Gastroesophageal sphincter (tissue), 4 donors: ENCODE data around the gene HERPUD1. TPM values are rescaled to one million over a fixed set of nuclear protein-coding genes. Genes with fewer than 3 reads are reported as not detected.
A peak's percentile ranks its signal among the peaks of the same experiment; 100 is the strongest.

Source experiments
- ATAC-seq: fragments of 150-250 bp; one replicate; pipeline ENCODE4 v1.9.1; 2016; ENCODE audit warnings: mild to moderate bottlenecking, moderate library complexity
- H3K27ac ChIP-seq, 4 donors: fragments of 200-600 bp; sonication (generic) in 3 of 4; 1 replicate in 3 of 4; 2 replicates in 1 of 4; pipeline ENCODE4 v1.5.1; 2016 to 2019
- H3K27me3 ChIP-seq: fragments of 200-600 bp; sonication (generic); one replicate; pipeline ENCODE4 v1.5.1; 2019
- H3K36me3 ChIP-seq, 2 donors: fragments of 200-600 bp; sonication (generic); one replicate each; pipeline ENCODE4 v1.5.1; 2019; ENCODE audit warnings: control low read depth in 1 of 2
- H3K4me1 ChIP-seq, 3 donors: fragments of 200-600 bp; sonication (generic); 1 replicate in 2 of 3; 2 replicates in 1 of 3; pipeline ENCODE4 v1.5.1; 2016 to 2019; ENCODE audit warnings: control low read depth in 2 of 3
- H3K4me3 ChIP-seq, 2 donors: fragments of 200-600 bp; sonication (generic); one replicate each; pipeline ENCODE4 v1.5.1; 2019; ENCODE audit warnings: mild to moderate bottlenecking in 1 of 2, moderate library complexity in 1 of 2
- H3K9me3 ChIP-seq, 3 donors: fragments of 200-600 bp; sonication (generic); one replicate each; pipeline ENCODE4 v1.5.1; 2017 to 2019; ENCODE audit warnings: control low read depth in 2 of 3
- EP300 ChIP-seq: sonication (generic); formaldehyde crosslinking; IDR thresholded peaks from one replicate; pipeline ENCODE4 v1.6.1; 2017; ENCODE audit warnings: antibody characterized with exemption, mild to moderate bottlenecking
- POLR2A ChIP-seq, 2 donors: fragments of 450-650 bp; IDR thresholded peaks; one replicate each; pipeline ENCODE4 v1.6.1; 2017; ENCODE audit warnings: antibody characterized with exemption in 2 of 2, mild to moderate bottlenecking in 2 of 2, moderate library complexity in 1 of 2
- POLR2AphosphoS5 ChIP-seq: sonication (generic); formaldehyde crosslinking; IDR thresholded peaks from one replicate; pipeline ENCODE4 v1.6.1; 2017; ENCODE audit warnings: antibody characterized with exemption
- whole genome bisulfite sequencing, 2 donors: methylation state at CpG; one replicate each; pipeline ENCODE4 v1.1.5; 2018; ENCODE audit warnings: low coverage in 1 of 2; 5-methylcytosine and 5-hydroxymethylcytosine counted together
- total RNA-seq, 4 donors: library from RNA; depleted of rRNA; stranded (reverse); fragments of >200 nt; gene quantifications; one replicate each; pipeline ENCODE4 v1.1.0, GENCODE V29; 2016
- TF ChIP-seq, protein P1 (sequence below), 4 experiments: fragments of 200-600 bp in 2 of 4; fragments of 450-650 bp in 2 of 4; sonication (generic) in 1 of 4; IDR thresholded peaks; one replicate each; pipeline ENCODE4 v1.5.1; 2017 to 2019; ENCODE audit warnings: antibody characterized with exemption in 4 of 4, mild to moderate bottlenecking in 2 of 4, moderate library complexity in 2 of 4

The HERPUD1 gene
- total RNA-seq, 4 donors from 2014 or later: 41.2 to 87.5 (median 79.1) TPM

DNA sequence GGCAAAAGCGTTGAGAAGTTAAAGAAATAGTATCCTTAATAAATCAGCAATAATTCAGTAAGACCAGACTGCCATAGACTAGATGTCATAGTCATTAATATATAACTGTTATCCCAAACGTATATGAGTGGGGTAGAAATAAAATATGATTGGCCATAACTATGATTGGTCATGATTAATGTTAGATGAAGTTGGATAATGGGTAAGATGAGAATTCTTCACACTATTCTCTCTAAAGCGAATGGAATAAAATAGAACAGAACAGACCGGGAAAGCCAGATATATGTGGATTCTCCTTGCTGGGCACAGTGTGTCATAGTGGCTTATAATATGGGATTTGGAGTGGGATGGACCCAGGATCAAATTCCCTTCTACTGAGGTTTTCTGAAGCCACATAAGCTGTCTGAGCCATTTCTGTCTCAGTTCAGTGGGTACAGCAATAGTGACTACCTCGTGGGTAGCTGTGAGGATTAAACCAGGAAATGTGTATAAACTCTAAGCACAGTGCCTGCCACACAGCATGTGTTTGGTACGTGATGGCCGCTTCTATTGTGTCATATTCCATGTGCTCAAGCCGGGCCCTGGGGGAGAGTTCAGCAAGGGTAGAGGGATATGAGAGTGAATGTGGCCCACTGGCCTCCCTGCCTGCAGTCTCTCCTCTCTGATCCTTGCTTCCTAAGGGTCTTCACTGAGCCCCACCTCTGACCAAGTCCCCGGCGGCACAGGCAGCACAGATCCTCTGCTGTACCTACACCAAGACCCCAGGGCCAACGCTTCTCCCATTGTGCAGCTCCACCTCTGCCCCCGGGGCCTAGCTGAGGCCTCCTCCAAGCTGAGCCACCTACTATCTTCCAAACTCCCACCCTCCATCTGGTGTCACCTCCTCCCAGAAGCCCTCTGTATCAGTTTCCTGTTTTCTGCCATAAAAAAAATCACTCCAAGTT, 33.5 kb downstream of the HERPUD1 start:
- WGBS, 2 donors: 74 to 79% methylated on average over 5 to 7 of the region's 12 CpGs
- Histone ChIP-seq H3K27me3 (no peaks in the 10 kb centered on the region), H3K36me3 (no peaks in the 10 kb centered on the region), H3K27ac (peak overlapping the region in 2 of 4 donors; percentile 37 to 39), H3K9me3 (no peaks in the 10 kb centered on the region), H3K4me3 (no peak overlapping the region), H3K4me1 (peaks cover 0 to 39% (median 5%) of the 10 kb centered on the region in 3 donors)
- no peak for ATAC-seq
- no peak for TF ChIP-seq EP300
- TF ChIP-seq, protein P1, sequence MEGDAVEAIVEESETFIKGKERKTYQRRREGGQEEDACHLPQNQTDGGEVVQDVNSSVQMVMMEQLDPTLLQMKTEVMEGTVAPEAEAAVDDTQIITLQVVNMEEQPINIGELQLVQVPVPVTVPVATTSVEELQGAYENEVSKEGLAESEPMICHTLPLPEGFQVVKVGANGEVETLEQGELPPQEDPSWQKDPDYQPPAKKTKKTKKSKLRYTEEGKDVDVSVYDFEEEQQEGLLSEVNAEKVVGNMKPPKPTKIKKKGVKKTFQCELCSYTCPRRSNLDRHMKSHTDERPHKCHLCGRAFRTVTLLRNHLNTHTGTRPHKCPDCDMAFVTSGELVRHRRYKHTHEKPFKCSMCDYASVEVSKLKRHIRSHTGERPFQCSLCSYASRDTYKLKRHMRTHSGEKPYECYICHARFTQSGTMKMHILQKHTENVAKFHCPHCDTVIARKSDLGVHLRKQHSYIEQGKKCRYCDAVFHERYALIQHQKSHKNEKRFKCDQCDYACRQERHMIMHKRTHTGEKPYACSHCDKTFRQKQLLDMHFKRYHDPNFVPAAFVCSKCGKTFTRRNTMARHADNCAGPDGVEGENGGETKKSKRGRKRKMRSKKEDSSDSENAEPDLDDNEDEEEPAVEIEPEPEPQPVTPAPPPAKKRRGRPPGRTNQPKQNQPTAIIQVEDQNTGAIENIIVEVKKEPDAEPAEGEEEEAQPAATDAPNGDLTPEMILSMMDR (IDR thresholded peaks at IDR 0.05): no peak
- TF ChIP-seq POLR2AphosphoS5: no peak
- TF ChIP-seq POLR2A (IDR thresholded peaks at IDR 0.05): no peak

DNA sequence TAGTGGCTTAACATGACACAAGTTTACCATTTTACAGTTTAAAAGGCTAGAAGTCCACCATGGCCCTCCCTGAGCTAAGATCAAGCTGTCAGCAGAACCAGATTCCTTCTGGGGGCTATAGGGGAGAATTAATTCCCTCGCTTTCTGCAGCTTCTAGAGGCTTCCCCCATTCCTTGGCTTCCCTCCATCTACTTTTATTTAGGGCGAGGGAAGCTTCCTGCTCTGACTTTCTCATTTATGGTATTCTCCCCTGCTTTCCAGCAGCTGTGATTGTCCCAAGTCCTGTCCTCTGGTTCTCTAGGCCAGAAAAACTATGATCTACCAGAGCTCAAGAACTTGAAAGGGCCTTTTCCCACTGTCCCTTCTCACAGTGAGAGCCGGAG, 34.1 kb downstream of the HERPUD1 start:
- no peaks in the 10 kb centered on the region for H3K36me3 ChIP-seq
- WGBS, 2 donors: 56 to 61% methylated on average over 2 to 3 of the region's 3 CpGs
- peak overlapping the region in 2 of 4 donors; percentile 37 to 39 for H3K27ac ChIP-seq
- H3K9me3 ChIP-seq: no peaks in the 10 kb centered on the region
- no peak for ATAC-seq
- H3K4me1 ChIP-seq: peaks cover 0 to 32% (median 5%) of the 10 kb centered on the region in 3 donors
- H3K27me3 ChIP-seq: no peaks in the 10 kb centered on the region
- TF ChIP-seq POLR2A (IDR thresholded peaks at IDR 0.05): no peak
- TF ChIP-seq, protein P1 (IDR thresholded peaks at IDR 0.05): no peak
- no peak for TF ChIP-seq POLR2AphosphoS5
- H3K4me3 ChIP-seq: no peak overlapping the region

DNA sequence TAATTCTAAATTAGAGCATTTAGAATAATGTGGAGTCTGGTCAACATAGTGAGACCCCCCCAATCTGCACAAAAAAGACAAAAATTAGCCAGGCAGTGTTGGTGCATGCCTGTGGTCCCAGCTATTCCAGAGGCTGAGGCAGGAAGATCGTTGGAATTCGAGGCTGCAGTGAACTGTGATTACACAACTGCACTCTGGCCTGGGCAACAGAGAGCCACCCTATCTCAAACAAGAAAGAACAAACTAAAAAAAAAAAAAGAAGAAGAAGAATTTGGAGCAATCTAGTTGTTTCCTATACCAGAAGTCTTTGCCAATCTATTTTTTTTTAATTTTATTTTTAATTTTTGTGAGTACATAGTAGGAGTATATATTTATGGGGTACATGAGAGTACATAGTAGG, 35.8 kb downstream of the HERPUD1 start:
- WGBS, 2 donors: 63% methylated on average over 2 of the region's 2 CpGs; no CpG with 5 or more reads in 1 of the 2 donors
- H3K4me3 ChIP-seq: no peak overlapping the region
- no peaks in the 10 kb centered on the region for H3K36me3 ChIP-seq
- H3K27me3 ChIP-seq: no peaks in the 10 kb centered on the region
- TF ChIP-seq, protein P1 (IDR thresholded peaks at IDR 0.05): no peak
- H3K4me1 ChIP-seq: peaks cover 0 to 21% (median 0%) of the 10 kb centered on the region in 3 donors
- ATAC-seq: no peak
- H3K9me3 ChIP-seq: no peaks in the 10 kb centered on the region
- H3K27ac ChIP-seq: no peak overlapping the region

DNA sequence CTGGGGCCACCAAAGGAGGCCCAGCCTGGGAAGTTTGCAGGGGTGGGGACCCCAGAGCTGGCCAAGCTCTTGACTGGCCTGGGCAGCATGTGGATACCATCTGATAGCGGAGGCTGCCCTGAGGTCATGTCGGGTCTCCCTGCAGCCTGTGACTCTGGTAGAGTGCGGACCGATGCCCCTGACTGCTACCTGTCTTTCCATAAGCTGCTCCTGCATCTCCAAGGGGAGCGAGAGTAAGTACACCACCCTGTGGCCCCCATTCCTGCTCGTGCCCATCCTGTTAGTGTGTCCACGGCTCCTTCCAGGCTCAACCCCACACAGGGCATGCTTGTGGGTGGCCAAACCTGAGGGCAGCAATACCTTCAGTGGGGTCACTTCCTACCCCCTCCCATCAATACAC, 37.8 kb downstream of the HERPUD1 start:
- H3K27ac ChIP-seq: no peak overlapping the region
- WGBS, 2 donors: 100% methylated on average over 1 of the region's 7 CpGs; no CpG with 5 or more reads in 1 of the 2 donors
- no peaks in the 10 kb centered on the region for H3K27me3 ChIP-seq
- peaks cover 0 to 14% (median 0%) of the 10 kb centered on the region in 3 donors for H3K4me1 ChIP-seq
- no peaks in the 10 kb centered on the region for H3K36me3 ChIP-seq
- no peak overlapping the region for H3K4me3 ChIP-seq
- TF ChIP-seq, protein P1 (IDR thresholded peaks at IDR 0.05): no peak
- no peak for TF ChIP-seq EP300
- TF ChIP-seq POLR2AphosphoS5: no peak
- no peak for TF ChIP-seq POLR2A (IDR thresholded peaks at IDR 0.05)
- no peaks in the 10 kb centered on the region for H3K9me3 ChIP-seq
- no peak for ATAC-seq
